GM23338 (cell line): ENCODE data around the gene LRRC37A3. TPM values are rescaled to one million over a fixed set of nuclear protein-coding genes. Genes with fewer than 3 reads are reported as not detected.

Experiments
- ATAC-seq: fragments of 200-7000 bp; cut with Tn5 transposase; 3 replicates; pipeline ENCODE4 v1.9.1; 2020
- DNase-seq: peaks from one replicate; pipeline ENCODE4 v3.0.0-alpha.2; 2015; ENCODE audit warnings: low spot score
- H2AFZ ChIP-seq: fragments of 200-600 bp; sonication (generic); 2 replicates; pipeline ENCODE4 v1.8.0; 2016; ENCODE audit warnings: antibody characterized with exemption, mild to moderate bottlenecking, moderate library complexity
- H3F3A ChIP-seq: fragments of 200-600 bp; sonication (generic); replicated peaks from 2 replicates; pipeline ENCODE4 v1.8.0; 2017; ENCODE audit warnings: antibody characterized with exemption, mixed run types, low read depth
- H3K27ac ChIP-seq: fragments of 200-600 bp; sonication (generic); 2 replicates; pipeline ENCODE4 v1.6.1; 2016; ENCODE audit warnings: low read depth
- H3K27me3 ChIP-seq: fragments of 200-600 bp; sonication (generic); 2 replicates; pipeline ENCODE4 v1.8.0; 2016; ENCODE audit warnings: mild to moderate bottlenecking, mixed run types, moderate library complexity; ENCODE audit not compliant: insufficient read depth
- H3K36me3 ChIP-seq: fragments of 200-600 bp; sonication (generic); 2 replicates; pipeline ENCODE4 v1.8.0; 2016; ENCODE audit warnings: mild to moderate bottlenecking; ENCODE audit not compliant: insufficient read depth
- H3K4me1 ChIP-seq: fragments of 200-600 bp; sonication (generic); 2 replicates; pipeline ENCODE4 v1.8.0; 2016; ENCODE audit warnings: mild to moderate bottlenecking, moderate library complexity; ENCODE audit not compliant: insufficient read depth
- H3K4me2 ChIP-seq: fragments of 200-600 bp; sonication (generic); 2 replicates; pipeline ENCODE4 v1.7.1; 2017; ENCODE audit warnings: mixed run types
- H3K4me3 ChIP-seq: fragments of 200-600 bp; sonication (generic); 2 replicates; pipeline ENCODE4 v1.6.1; 2016; ENCODE audit warnings: mixed run types
- H3K79me2 ChIP-seq: fragments of 200-600 bp; sonication (generic); replicated peaks from 2 replicates; pipeline ENCODE4 v1.8.0; 2017; ENCODE audit warnings: mild to moderate bottlenecking; ENCODE audit not compliant: insufficient read depth
- H3K9me2 ChIP-seq: fragments of 200-600 bp; sonication (generic); 2 replicates; pipeline ENCODE4 v1.8.0; 2017; ENCODE audit not compliant: insufficient read depth
- H4K20me1 ChIP-seq: fragments of 200-600 bp; sonication (generic); replicated peaks from 2 replicates; pipeline ENCODE4 v1.8.0; 2017; ENCODE audit warnings: mild to moderate bottlenecking; ENCODE audit not compliant: insufficient read depth
- H3K27ac Mint-ChIP-seq: 2 replicates; pipeline ENCODE4 v1.8.0; 2020; ENCODE audit warnings: inconsistent platforms, mild to moderate bottlenecking, moderate library complexity, mixed read lengths
- H3K27me3 Mint-ChIP-seq: 3 replicates; pipeline ENCODE4 v1.8.0; 2022; ENCODE audit warnings: low read depth, mild to moderate bottlenecking, moderate library complexity, mixed read lengths, inconsistent platforms; ENCODE audit not compliant: insufficient read depth, poor library complexity
- H3K36me3 Mint-ChIP-seq: 3 replicates; pipeline ENCODE4 v1.8.0; 2021; ENCODE audit warnings: low read depth, mild to moderate bottlenecking, inconsistent platforms, moderate library complexity, mixed read lengths
- H3K4me1 Mint-ChIP-seq: 3 replicates; pipeline ENCODE4 v1.8.0; 2020; ENCODE audit warnings: mild to moderate bottlenecking, inconsistent platforms, mixed read lengths
- H3K4me3 Mint-ChIP-seq: 3 replicates; pipeline ENCODE4 v1.8.0; 2021; ENCODE audit warnings: moderate library complexity, mild to moderate bottlenecking, inconsistent platforms, mixed read lengths
- H3K9me3 Mint-ChIP-seq: 3 replicates; pipeline ENCODE4 v1.8.0; 2020; ENCODE audit warnings: moderate library complexity, mild to moderate bottlenecking, inconsistent platforms, mixed read lengths
- CREB1 ChIP-seq: fragments of 250-450 bp; sonication (Bioruptor Pico); IDR thresholded peaks from 2 replicates; pipeline ENCODE4 v1.5.0; 2020; ENCODE audit warnings: low read depth, mild to moderate bottlenecking, moderate library complexity
- EZH2 ChIP-seq: fragments of 200-600 bp; sonication (generic); IDR thresholded peaks from one replicate; pipeline ENCODE4 v1.8.0; 2017; ENCODE audit warnings: antibody characterized with exemption, mild to moderate bottlenecking, low read depth; ENCODE audit not compliant: unreplicated experiment
- EZH2phosphoT487 ChIP-seq: fragments of 200-600 bp; sonication (generic); IDR thresholded peaks from one replicate; pipeline ENCODE4 v1.8.1; 2018; ENCODE audit warnings: antibody characterized with exemption; ENCODE audit not compliant: unreplicated experiment
- NANOG ChIP-seq: IDR thresholded peaks from 2 replicates; pipeline ENCODE4 v1.6.1; 2016; ENCODE audit warnings: antibody characterized with exemption, borderline replicate concordance
- ZNF331 ChIP-seq: fragments of 250-450 bp; sonication (Bioruptor Pico); IDR thresholded peaks from 2 replicates; pipeline ENCODE4 v1.5.0; 2020; ENCODE audit warnings: low read depth, mild to moderate bottlenecking, moderate library complexity
- ZNF462 ChIP-seq: fragments of 250-450 bp; sonication (Bioruptor Pico); IDR thresholded peaks from 2 replicates; pipeline ENCODE4 v1.5.0; 2020; ENCODE audit warnings: mild to moderate bottlenecking, moderate library complexity
- polyA plus RNA-seq: library from polyadenylated mRNA; unstranded; fragments of >200 nt; fragmentation: Nextera tagmentation; extraction: Ambion mirVana; gene quantifications from 2 replicates; pipeline ENCODE4 v1.2.1, GENCODE V29; 2016
- total RNA-seq: library from RNA; depleted of rRNA; stranded (reverse); fragments of >200 nt; shearing (Covaris generic); gene quantifications from 2 replicates; pipeline ENCODE4 v1.2.3, GENCODE V29; 2014
- TF ChIP-seq, protein P1 (sequence below): IDR thresholded peaks from one replicate; pipeline ENCODE4 v1.6.1; 2018; ENCODE audit warnings: antibody characterized with exemption; ENCODE audit not compliant: unreplicated experiment
- TF ChIP-seq, protein P2 (sequence below), 2 experiments: fragments of 200-600 bp in 1 of 2; sonication (generic) in 1 of 2; conservative IDR thresholded peaks; 2 replicates each; pipeline versions ENCODE4 v1.5.1 to v1.6.1; 2016 to 2017; ENCODE audit warnings: antibody characterized with exemption in 2 of 2, low read depth in 2 of 2, mild to moderate bottlenecking in 2 of 2, moderate library complexity in 1 of 2

LRRC37A3 gene
- total and polyA plus RNA-seq, 2 experiments from 2014 or later, result 3.5 to 5.6 TPM

DNA sequence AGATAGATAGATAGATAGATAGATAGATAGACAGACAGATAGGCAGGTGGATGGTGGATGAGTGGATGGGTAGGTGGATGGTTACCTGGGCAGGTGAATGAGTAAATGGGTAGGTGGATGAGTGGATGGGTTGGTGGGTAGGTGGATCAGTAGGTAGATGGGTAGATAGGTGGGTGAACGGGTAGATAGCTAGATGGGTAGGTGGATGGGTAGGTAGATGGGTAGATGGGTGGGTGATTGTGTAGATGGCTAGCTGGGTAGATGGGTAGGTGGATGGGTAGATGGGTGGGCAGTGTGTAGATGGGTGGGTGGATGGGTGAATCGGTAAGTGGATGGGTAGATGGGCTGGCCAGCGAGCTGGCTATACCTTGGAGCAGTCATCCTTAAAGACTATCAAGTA lies 21.8 kb upstream of the LRRC37A3 start:
- Histone ChIP-seq H3K36me3 (no peaks in the 10 kb centered on the region), H3K4me1 (no peaks in the 10 kb centered on the region), H3F3A (no peaks in the 10 kb centered on the region), H3K4me2 (no peak overlapping the region), H3K4me3 (no peak overlapping the region), H3K27ac (no peak overlapping the region), H4K20me1 (no peaks in the 10 kb centered on the region), H3K9me2 (no peaks in the 10 kb centered on the region), H3K27me3 (no peaks in the 10 kb centered on the region), H3K79me2 (no peaks in the 10 kb centered on the region), H2AFZ (no peak overlapping the region)
- ATAC-seq (no peak), DNase-seq (no peak)
- peaks cover 3% of the 10 kb centered on the region for H3K27me3 Mint-ChIP-seq
- no peaks in the 10 kb centered on the region for H3K9me3 Mint-ChIP-seq
- H3K27ac Mint-ChIP-seq, result no peak overlapping the region
- TF ChIP-seq CREB1 (CRISPR knock-in tag) (no peak), EZH2 (no peak), EZH2phosphoT487 (no peak), NANOG (no peak), ZNF462 (CRISPR knock-in tag) (no peak), ZNF331 (CRISPR knock-in tag) (no peak)
- TF ChIP-seq, protein P1, sequence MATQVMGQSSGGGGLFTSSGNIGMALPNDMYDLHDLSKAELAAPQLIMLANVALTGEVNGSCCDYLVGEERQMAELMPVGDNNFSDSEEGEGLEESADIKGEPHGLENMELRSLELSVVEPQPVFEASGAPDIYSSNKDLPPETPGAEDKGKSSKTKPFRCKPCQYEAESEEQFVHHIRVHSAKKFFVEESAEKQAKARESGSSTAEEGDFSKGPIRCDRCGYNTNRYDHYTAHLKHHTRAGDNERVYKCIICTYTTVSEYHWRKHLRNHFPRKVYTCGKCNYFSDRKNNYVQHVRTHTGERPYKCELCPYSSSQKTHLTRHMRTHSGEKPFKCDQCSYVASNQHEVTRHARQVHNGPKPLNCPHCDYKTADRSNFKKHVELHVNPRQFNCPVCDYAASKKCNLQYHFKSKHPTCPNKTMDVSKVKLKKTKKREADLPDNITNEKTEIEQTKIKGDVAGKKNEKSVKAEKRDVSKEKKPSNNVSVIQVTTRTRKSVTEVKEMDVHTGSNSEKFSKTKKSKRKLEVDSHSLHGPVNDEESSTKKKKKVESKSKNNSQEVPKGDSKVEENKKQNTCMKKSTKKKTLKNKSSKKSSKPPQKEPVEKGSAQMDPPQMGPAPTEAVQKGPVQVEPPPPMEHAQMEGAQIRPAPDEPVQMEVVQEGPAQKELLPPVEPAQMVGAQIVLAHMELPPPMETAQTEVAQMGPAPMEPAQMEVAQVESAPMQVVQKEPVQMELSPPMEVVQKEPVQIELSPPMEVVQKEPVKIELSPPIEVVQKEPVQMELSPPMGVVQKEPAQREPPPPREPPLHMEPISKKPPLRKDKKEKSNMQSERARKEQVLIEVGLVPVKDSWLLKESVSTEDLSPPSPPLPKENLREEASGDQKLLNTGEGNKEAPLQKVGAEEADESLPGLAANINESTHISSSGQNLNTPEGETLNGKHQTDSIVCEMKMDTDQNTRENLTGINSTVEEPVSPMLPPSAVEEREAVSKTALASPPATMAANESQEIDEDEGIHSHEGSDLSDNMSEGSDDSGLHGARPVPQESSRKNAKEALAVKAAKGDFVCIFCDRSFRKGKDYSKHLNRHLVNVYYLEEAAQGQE, result no peak
- TF ChIP-seq, protein P2, sequence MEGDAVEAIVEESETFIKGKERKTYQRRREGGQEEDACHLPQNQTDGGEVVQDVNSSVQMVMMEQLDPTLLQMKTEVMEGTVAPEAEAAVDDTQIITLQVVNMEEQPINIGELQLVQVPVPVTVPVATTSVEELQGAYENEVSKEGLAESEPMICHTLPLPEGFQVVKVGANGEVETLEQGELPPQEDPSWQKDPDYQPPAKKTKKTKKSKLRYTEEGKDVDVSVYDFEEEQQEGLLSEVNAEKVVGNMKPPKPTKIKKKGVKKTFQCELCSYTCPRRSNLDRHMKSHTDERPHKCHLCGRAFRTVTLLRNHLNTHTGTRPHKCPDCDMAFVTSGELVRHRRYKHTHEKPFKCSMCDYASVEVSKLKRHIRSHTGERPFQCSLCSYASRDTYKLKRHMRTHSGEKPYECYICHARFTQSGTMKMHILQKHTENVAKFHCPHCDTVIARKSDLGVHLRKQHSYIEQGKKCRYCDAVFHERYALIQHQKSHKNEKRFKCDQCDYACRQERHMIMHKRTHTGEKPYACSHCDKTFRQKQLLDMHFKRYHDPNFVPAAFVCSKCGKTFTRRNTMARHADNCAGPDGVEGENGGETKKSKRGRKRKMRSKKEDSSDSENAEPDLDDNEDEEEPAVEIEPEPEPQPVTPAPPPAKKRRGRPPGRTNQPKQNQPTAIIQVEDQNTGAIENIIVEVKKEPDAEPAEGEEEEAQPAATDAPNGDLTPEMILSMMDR (conservative IDR thresholded peaks at IDR 0.05; ENCODE audit: low read depth in 2 of 2), result no peak
- H3K4me1 Mint-ChIP-seq, result peaks cover 3% of the 10 kb centered on the region; the same call in 2 of the 3 replicates
- no peaks in the 10 kb centered on the region for H3K36me3 Mint-ChIP-seq
- H3K4me3 Mint-ChIP-seq, result no peak overlapping the region
